GM19193 (cell line): Measurements from ENCODE around the gene SEC22A.

Experiments
- POLR2A ChIP-seq: IDR thresholded peaks from 4 replicates; pipeline ENCODE4 v1.6.1; 2011; ENCODE audit not compliant: insufficient read depth, insufficient read length; ENCODE audit errors: extremely low read depth

SEC22A gene

DNA sequence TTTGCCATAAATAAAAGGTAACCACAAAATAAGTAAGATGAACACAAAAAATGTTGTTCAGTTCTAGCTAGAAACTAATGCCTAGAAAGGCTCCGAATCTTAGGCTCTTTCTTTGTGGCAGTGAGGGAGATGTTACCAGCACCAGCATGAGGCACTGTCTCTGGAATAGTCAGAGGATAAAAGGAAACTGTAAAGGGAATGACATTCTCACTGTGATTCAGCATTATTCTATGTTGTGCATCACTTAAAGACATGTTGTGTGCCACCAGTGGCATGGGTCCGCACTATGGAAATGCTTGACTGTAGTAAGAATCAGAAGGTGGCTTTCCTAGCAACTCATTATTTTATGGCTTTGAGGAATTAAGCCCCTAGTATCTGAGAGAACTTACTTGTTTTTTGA, 70.8 kb downstream of the SEC22A start:
- no peak for TF ChIP-seq POLR2A

- no peak for TF ChIP-seq POLR2A
Observed at GRCh38 chr3:123275691-123276090, 73.9 kb downstream of the SEC22A start.

GRCh38 chr3:123276346-123277006, 74.7 kb downstream of the SEC22A start:
- TF ChIP-seq POLR2A, result no peak

- TF ChIP-seq POLR2A, result no peak
Observed at GRCh38 chr3:123277106-123277505, 75.4 kb downstream of the SEC22A start.

DNA sequence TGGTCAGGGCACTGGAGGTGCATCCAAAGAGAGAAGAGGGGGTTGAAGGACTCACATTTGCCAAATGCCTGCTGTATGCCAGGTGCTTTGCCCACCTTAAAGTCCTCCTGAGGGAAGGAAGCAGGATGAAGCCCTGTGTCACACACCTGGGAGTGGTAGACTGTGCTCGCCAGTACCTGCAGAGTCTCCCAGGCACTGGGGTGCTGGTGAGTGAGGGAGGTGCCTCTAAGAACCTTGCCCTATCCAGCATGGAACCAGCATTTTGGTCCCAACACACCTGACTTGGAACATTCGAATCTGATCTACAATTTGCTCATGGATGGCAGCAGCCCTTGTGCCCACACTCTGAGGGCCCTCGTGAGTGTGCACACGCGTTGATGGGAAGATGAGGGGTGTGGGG, 76.7 kb downstream of the SEC22A start:
- TF ChIP-seq POLR2A, result no peak

DNA sequence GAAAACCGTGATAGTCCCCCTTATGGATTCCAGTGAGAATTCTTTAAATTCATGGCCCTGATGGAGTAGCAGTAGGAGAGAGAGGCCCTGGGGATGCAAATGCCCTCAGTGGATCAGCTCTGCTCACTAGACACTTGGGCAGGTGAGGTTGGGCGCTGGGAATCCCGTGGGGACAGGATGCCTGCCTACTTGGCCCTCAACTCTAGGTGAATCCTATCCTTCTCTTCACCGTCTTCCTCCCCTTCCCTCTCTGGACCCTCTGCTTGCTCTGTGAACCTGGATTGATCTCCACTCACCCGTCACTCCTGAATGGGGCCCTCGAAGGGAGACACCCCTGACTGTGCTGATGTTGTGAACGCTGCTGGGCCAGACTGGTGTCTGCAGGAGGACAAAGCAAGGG, 77.4 kb downstream of the SEC22A start:
- no peak for TF ChIP-seq POLR2A

DNA sequence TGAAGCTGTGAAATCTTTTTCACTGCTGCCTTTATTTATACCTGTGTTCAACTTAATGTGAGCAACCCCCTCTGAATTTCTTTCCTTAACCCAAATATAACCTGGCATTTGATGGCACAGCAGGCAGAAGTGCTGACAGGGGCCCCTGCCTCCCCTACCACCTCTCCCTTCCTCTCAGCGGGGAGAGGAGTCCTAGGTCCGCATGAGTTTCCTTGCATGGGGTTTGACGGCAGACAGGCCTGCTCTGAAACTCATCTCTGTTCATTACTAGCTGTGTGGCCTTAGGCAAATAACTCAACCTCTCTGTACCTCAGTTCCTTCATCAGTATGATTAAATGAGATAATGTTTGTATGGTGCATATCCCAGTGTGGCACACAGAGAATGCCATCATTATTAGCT, 79.7 kb downstream of the SEC22A start:
- no peak for TF ChIP-seq POLR2A

DNA sequence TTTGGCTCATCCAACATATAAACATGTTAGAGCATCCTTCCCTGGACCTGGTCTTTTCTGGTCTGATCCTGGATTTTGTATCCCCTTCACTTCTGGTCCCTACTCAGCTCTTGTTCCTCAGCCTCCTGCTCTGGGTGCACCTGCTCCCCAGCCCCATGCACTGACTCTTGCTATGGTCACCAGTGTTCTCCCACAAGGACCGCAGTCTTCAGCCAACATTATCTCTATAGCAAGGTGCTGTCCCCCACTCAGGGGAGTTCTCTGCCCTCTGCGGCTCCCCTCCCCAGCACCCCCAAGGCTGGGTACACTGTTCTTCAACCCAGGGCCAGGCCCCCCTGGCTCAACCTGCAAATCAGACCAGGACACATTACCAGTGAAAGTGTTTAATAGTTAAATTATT, 80.2 kb downstream of the SEC22A start:
- TF ChIP-seq POLR2A, result no peak

GRCh38 chr3:123282461-123282860, 80.7 kb downstream of the SEC22A start:
- TF ChIP-seq POLR2A, result no peak

DNA sequence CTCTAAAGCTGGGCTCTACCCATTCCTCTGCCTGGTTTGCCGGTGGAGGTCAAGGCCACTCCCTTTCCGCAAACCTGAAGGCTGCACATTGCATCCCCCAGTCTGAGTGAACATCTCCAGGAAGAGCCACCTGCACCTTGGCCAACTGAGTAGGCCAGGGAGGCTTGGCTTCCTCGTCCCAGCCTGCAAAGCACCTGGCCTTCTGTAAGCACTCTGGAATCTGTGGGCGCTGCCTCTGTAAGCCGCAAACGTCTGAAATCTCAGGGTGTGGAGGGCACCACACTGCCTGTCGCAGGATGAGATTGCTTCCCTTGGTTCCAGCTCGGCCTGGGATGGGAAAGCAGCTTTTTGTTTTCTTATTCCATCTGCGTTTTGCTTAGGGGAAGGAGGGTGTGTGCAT, 81.3 kb downstream of the SEC22A start:
- no peak for TF ChIP-seq POLR2A

DNA sequence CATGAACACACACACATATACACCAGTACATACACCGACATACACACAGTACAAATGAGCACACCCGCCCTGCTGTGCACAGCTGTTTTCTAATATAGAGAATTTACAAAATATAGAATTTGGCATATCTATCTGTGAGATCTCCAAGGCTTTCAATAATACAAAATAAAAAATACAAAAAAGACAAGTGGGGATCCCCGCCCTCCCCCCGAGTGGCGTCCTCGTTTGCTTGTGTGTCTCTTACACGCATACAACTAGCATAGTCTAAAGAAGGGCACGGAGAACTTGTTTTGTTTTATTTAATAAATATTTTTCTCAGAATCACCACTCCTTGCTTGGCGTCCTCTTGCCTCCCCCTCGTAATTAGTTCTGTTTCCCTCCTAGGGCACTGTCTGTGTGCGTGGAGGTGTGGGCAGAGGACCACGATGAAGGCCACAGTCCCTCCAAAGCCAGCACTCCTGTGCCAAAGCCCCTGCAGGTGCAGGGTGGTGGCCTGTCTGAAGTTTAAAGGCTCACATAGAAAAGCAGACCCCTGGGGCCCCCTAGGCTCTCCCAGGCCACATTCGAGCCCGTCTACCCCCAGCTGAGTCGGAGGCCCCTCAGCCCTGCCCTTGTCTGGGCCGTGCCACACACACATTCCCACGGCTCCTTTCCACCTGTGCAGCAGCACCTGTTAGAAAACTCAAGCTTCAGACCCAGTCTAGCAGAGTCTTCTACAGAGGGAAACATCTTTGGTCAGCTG, 82.1 kb downstream of the SEC22A start:
- no peak for TF ChIP-seq POLR2A

- no peak for TF ChIP-seq POLR2A
Observed at GRCh38 chr3:123284399-123285010, 82.8 kb downstream of the SEC22A start.

GRCh38 chr3:123285066-123285465, 83.3 kb downstream of the SEC22A start:
- TF ChIP-seq POLR2A, result no peak

DNA sequence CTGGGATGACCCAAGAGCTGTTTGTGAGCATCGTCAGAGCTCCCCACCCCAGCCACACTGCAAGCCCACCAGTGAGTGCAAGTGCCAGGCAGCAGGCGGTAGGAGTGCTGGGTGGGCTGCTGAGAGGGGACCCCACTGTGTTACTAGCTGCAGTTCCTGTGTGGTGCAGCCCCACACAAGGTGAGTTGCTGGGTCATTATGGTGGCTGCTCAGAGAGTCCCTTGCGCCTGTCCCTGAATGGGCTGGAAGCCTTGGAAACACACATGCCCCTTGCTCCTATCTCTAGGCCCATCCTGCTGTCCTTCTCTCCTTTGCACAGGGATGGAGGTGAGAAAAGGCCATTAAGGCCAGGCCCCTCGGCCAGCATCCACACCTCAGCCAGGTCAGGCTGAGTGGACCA, 83.7 kb downstream of the SEC22A start:
- TF ChIP-seq POLR2A, result no peak

DNA sequence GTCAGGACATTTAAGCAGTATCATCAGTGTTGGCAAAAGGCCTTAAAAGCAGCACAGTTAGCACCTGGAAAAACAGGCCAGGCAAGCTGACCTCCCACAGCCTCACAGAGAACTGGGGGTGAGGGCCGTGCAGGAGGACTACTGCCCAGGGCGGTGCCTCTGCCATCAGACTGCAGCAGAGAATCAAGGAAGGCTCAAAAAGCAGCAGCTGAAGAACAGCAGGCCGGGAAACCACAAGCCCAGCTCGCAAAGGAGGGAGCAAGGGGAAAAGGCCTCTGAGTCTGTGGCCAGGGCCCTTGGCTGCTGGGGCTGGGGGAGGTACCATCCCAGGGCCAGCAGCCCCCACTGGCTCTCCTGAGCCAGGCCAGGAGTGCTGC, 84.2 kb downstream of the SEC22A start:
- no peak for TF ChIP-seq POLR2A
